HEK293 (cell line): ENCODE results near the gene DNAJC2.
A peak's percentile ranks its signal among the peaks of the same experiment; 100 is the strongest.

Source experiments
- EGR2 ChIP-seq: fragments of 450-650 bp; formaldehyde crosslinking; IDR thresholded peaks from 2 replicates; pipeline ENCODE4 v1.5.1; 2016; ENCODE audit warnings: low read depth, missing biosample characterization, missing genetic modification characterization
- HIC1 ChIP-seq: fragments of 450-650 bp; formaldehyde crosslinking; IDR thresholded peaks from 2 replicates; pipeline ENCODE4 v1.5.1; 2016; ENCODE audit warnings: missing biosample characterization, missing genetic modification characterization
- TSHZ1 ChIP-seq: fragments of 450-650 bp; formaldehyde crosslinking; IDR thresholded peaks from 2 replicates; pipeline ENCODE4 v1.5.1; 2016; ENCODE audit warnings: missing biosample characterization, missing genetic modification characterization, borderline replicate concordance
- ZEB2 ChIP-seq: fragments of 450-650 bp; formaldehyde crosslinking; IDR thresholded peaks from 2 replicates; pipeline ENCODE4 v1.5.1; 2016; ENCODE audit warnings: missing biosample characterization, missing genetic modification characterization
- ZFP37 ChIP-seq: fragments of 450-650 bp; formaldehyde crosslinking; IDR thresholded peaks from 2 replicates; pipeline ENCODE4 v1.5.1; 2016; ENCODE audit warnings: missing biosample characterization, missing genetic modification characterization
- ZFP41 ChIP-seq: fragments of 450-650 bp; formaldehyde crosslinking; IDR thresholded peaks from 2 replicates; pipeline ENCODE4 v1.5.1; 2016; ENCODE audit warnings: missing biosample characterization, missing genetic modification characterization, borderline replicate concordance
- ZIC2 ChIP-seq: fragments of 450-650 bp; formaldehyde crosslinking; IDR thresholded peaks from 2 replicates; pipeline ENCODE4 v1.5.1; 2016; ENCODE audit warnings: missing biosample characterization, missing genetic modification characterization
- ZNF221 ChIP-seq: fragments of 450-650 bp; formaldehyde crosslinking; IDR thresholded peaks from 2 replicates; pipeline ENCODE4 v1.5.1; 2017; ENCODE audit warnings: missing biosample characterization, missing genetic modification characterization, borderline replicate concordance
- ZNF239 ChIP-seq: fragments of 450-650 bp; formaldehyde crosslinking; IDR thresholded peaks from 2 replicates; pipeline ENCODE4 v1.5.1; 2016; ENCODE audit warnings: missing biosample characterization, missing genetic modification characterization
- ZNF449 ChIP-seq: fragments of 450-650 bp; formaldehyde crosslinking; IDR thresholded peaks from 2 replicates; pipeline ENCODE4 v1.5.1; 2017; ENCODE audit warnings: missing biosample characterization, mild to moderate bottlenecking, missing genetic modification characterization, moderate library complexity
- ZNF518A ChIP-seq: fragments of 450-650 bp; formaldehyde crosslinking; conservative IDR thresholded peaks from 2 replicates; pipeline ENCODE4 v1.5.1; 2016; ENCODE audit warnings: low read depth, missing biosample characterization, missing genetic modification characterization
- ZNF610 ChIP-seq: fragments of 450-650 bp; formaldehyde crosslinking; IDR thresholded peaks from 2 replicates; pipeline ENCODE4 v1.5.1; 2016; ENCODE audit warnings: missing biosample characterization, missing genetic modification characterization, borderline replicate concordance
- ZNF645 ChIP-seq: fragments of 450-650 bp; formaldehyde crosslinking; IDR thresholded peaks from 2 replicates; pipeline ENCODE4; 2016; ENCODE audit warnings: missing biosample characterization, missing genetic modification characterization
- ZNF660 ChIP-seq: fragments of 450-650 bp; IDR thresholded peaks from 2 replicates; pipeline ENCODE4 v1.5.1; 2018; ENCODE audit warnings: missing biosample characterization, mild to moderate bottlenecking, missing genetic modification characterization
- ZNF792 ChIP-seq: fragments of 450-650 bp; formaldehyde crosslinking; IDR thresholded peaks from 2 replicates; pipeline ENCODE4 v1.5.1; 2016; ENCODE audit warnings: missing biosample characterization, missing genetic modification characterization
- ZSCAN23 ChIP-seq: fragments of 450-650 bp; formaldehyde crosslinking; IDR thresholded peaks from 2 replicates; pipeline ENCODE4 v1.5.1; 2016; ENCODE audit warnings: missing biosample characterization, missing genetic modification characterization
- TF ChIP-seq, protein P1 (sequence below): fragments of 450-650 bp; formaldehyde crosslinking; IDR thresholded peaks from 2 replicates; pipeline ENCODE4 v1.5.1; 2016; ENCODE audit warnings: missing biosample characterization, missing genetic modification characterization
- TF ChIP-seq, protein P2 (sequence below): IDR thresholded peaks from 2 replicates; pipeline ENCODE4 v1.6.1; 2011; ENCODE audit warnings: mild to moderate bottlenecking, low read depth, low read length, borderline replicate concordance
- TF ChIP-seq, protein P3 (sequence below): fragments of 450-650 bp; formaldehyde crosslinking; IDR thresholded peaks from 2 replicates; pipeline ENCODE4 v1.5.1; 2016; ENCODE audit warnings: missing biosample characterization, missing genetic modification characterization
- TF ChIP-seq, protein P4 (sequence below): fragments of 450-650 bp; formaldehyde crosslinking; optimal IDR thresholded peaks from 2 replicates; pipeline ENCODE3; 2016; ENCODE audit warnings: missing biosample characterization, mild to moderate bottlenecking, missing genetic modification characterization

DNAJC2 gene

GRCh38 chr7:103344453-103345149 is at the start of gene DNAJC2 (continued):
- TF ChIP-seq HIC1 (peak; percentile 60), ZIC2 (tag by site-specific recombination) (no peak), ZFP37 (peak; percentile 95), ZNF610 (no peak), ZEB2 (tag by site-specific recombination) (peak; percentile 67), EGR2 (tag by site-specific recombination) (peak; percentile 92), ZNF221 (no peak), ZNF645 (no peak), ZNF239 (tag by site-specific recombination) (no peak), ZNF792 (no peak), ZFP41 (tag by site-specific recombination) (no peak), ZNF660 (peak; percentile 99), TSHZ1 (no peak), ZNF518A (tag by site-specific recombination) (peak; percentile 97), ZNF449 (tag by site-specific recombination) (no peak; the same call in 1 of the 2 replicates), ZSCAN23 (tag by site-specific recombination) (no peak)
- TF ChIP-seq, protein P1, sequence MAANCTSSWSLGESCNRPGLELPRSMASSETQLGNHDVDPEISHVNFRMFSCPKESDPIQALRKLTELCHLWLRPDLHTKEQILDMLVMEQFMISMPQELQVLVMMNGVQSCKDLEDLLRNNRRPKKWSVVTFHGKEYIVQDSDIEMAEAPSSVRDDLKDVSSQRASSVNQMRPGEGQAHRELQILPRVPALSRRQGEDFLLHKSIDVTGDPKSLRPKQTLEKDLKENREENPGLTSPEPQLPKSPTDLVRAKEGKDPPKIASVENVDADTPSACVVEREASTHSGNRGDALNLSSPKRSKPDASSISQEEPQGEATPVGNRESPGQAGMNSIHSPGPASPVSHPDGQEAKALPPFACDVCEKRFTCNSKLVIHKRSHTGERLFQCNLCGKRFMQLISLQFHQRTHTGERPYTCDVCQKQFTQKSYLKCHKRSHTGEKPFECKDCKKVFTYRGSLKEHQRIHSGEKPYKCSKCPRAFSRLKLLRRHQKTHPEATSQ (tag by site-specific recombination), result peak; percentile 67; the same call in 1 of the 2 replicates
- TF ChIP-seq, protein P2, sequence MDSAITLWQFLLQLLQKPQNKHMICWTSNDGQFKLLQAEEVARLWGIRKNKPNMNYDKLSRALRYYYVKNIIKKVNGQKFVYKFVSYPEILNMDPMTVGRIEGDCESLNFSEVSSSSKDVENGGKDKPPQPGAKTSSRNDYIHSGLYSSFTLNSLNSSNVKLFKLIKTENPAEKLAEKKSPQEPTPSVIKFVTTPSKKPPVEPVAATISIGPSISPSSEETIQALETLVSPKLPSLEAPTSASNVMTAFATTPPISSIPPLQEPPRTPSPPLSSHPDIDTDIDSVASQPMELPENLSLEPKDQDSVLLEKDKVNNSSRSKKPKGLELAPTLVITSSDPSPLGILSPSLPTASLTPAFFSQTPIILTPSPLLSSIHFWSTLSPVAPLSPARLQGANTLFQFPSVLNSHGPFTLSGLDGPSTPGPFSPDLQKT, result no peak; the same call in 1 of the 2 replicates
- TF ChIP-seq, protein P3, sequence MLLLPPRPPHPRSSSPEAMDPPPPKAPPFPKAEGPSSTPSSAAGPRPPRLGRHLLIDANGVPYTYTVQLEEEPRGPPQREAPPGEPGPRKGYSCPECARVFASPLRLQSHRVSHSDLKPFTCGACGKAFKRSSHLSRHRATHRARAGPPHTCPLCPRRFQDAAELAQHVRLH (tag by site-specific recombination), result peak; percentile 99
- TF ChIP-seq, protein P4, sequence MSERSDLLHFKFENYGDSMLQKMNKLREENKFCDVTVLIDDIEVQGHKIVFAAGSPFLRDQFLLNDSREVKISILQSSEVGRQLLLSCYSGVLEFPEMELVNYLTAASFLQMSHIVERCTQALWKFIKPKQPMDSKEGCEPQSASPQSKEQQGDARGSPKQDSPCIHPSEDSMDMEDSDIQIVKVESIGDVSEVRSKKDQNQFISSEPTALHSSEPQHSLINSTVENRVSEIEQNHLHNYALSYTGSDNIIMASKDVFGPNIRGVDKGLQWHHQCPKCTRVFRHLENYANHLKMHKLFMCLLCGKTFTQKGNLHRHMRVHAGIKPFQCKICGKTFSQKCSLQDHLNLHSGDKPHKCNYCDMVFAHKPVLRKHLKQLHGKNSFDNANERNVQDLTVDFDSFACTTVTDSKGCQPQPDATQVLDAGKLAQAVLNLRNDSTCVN (tag by site-specific recombination), result peak; percentile 35
